ENCODE measurements around the gene PPP2R3C. TPM values are rescaled to one million over a fixed set of nuclear protein-coding genes. Genes with fewer than 3 reads are reported as not detected.
"Not testable (repeated sequence)": the region's sequence is repeated elsewhere in the genome, so short reads cannot be mapped to it uniquely, and the experiment has no call there.

Gene PPP2R3C
- total and polyA plus RNA-seq, 2 experiments from 2014 or later: 35.9 to 43.0 TPM

DNA sequence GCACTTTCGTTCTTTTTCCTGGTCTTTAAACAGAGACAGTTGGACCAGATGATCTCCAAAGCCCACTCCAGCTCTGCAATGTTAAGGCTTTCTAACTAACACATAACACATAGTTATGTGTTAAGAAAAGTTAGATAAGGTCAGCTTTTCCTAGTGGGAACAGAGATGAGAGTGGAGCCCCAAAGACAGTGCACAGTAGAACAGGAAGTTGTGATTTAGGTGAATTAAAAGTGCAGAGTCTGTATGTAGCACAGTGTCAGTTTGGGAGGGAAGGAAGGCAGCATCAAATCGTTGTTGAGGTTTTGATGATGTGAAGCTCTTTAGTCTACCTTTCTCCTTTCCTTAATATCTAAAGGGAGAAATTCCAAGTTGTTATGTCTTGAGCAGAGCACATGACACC is 32.2 kb upstream of the PPP2R3C start (continued):
- TF ChIP-seq STAT1 (IDR thresholded peaks at IDR 0.05; ENCODE audit: unreplicated experiment): no peak
- no peak for TF ChIP-seq ZNF331 (CRISPR knock-in tag; IDR thresholded peaks at IDR 0.05; ENCODE audit: low read depth)
- TF ChIP-seq, protein P1, sequence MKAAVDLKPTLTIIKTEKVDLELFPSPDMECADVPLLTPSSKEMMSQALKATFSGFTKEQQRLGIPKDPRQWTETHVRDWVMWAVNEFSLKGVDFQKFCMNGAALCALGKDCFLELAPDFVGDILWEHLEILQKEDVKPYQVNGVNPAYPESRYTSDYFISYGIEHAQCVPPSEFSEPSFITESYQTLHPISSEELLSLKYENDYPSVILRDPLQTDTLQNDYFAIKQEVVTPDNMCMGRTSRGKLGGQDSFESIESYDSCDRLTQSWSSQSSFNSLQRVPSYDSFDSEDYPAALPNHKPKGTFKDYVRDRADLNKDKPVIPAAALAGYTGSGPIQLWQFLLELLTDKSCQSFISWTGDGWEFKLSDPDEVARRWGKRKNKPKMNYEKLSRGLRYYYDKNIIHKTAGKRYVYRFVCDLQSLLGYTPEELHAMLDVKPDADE (IDR thresholded peaks at IDR 0.05): no peak

DNA sequence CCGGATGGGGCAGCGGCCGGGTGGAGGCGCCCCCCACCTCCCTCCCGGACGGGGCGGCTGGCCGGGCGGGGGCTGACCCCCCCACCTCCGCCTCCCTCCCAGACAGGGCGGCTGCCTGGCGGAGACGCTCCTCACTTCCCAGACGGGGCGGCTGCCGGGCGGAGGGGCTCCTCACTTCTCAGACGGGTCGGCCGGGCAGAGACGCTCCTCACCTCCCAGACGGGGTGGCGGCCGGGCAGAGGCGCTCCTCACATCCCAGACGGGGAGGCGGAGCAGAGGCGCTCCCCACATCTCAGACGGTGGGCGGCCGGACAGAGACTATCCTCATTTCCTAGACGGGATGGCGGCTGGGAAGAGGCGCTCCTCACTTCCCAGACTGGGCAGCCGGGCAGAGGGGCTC is 30.7 kb upstream of the PPP2R3C start:
- H3K4me2 ChIP-seq; H3K79me2 ChIP-seq (replicated peaks; ENCODE audit: insufficient read depth); H3K27ac ChIP-seq (ENCODE audit: low read depth); ATAC-seq; DNase-seq (ENCODE audit: low spot score); H3K9me2 ChIP-seq (ENCODE audit: insufficient read depth); H3K4me3 Mint-ChIP-seq; H3K27ac Mint-ChIP-seq; H3K27me3 ChIP-seq (ENCODE audit: insufficient read depth); H3K4me1 ChIP-seq (ENCODE audit: insufficient read depth); H3K27me3 Mint-ChIP-seq (ENCODE audit: insufficient read depth, low read depth, poor library complexity); H3K4me3 ChIP-seq; H3K36me3 ChIP-seq (ENCODE audit: insufficient read depth); H2AFZ ChIP-seq; H3F3A ChIP-seq (replicated peaks; ENCODE audit: low read depth); H4K20me1 ChIP-seq (replicated peaks; ENCODE audit: insufficient read depth): not testable (repeated sequence)
- H3K36me3 Mint-ChIP-seq (ENCODE audit: low read depth): peaks cover 37% of the 10 kb centered on the region
- H3K4me1 Mint-ChIP-seq: peaks cover 10% of the 10 kb centered on the region
- H3K9me3 Mint-ChIP-seq: peaks cover 17% of the 10 kb centered on the region

DNA sequence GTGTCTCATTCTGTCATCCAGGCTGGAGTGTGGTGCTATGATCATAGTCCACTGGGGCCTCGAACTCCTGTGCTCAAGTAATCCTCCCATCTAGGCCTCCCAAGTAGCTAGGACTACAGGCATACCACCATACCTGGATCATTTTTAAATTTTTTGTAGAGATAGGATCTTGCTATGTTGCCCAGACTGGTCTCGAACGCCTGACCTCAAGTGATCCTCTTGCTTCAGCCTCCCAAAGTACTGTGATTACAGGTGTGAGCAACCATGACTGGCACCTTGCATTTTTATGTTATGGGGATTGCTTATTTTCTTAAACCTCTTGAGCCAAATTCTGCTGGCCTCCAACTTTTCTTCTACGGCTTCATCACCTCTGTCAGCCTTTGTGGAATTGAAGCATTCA is 27.4 kb upstream of the PPP2R3C start:
- Mint-ChIP-seq H3K36me3 (ENCODE audit: low read depth) (peaks cover 37% of the 10 kb centered on the region), H3K4me3 (no peak overlapping the region)
- TF ChIP-seq CREB1 (CRISPR knock-in tag; IDR thresholded peaks at IDR 0.05; ENCODE audit: low read depth): no peak
- no peak for TF ChIP-seq NANOG (IDR thresholded peaks at IDR 0.05; ENCODE audit: borderline replicate concordance)
- no peak for TF ChIP-seq EZH2 (IDR thresholded peaks at IDR 0.05; ENCODE audit: low read depth, unreplicated experiment)
- TF ChIP-seq JUNB (IDR thresholded peaks at IDR 0.05; ENCODE audit: unreplicated experiment): no peak
- TF ChIP-seq ZNF114 (CRISPR knock-in tag; IDR thresholded peaks at IDR 0.05): no peak
- TF ChIP-seq POLR2AphosphoS5 (IDR thresholded peaks at IDR 0.05; ENCODE audit: low read depth): no peak
- TF ChIP-seq ZNF331 (CRISPR knock-in tag; IDR thresholded peaks at IDR 0.05; ENCODE audit: low read depth): no peak
- no peak for TF ChIP-seq EZH2phosphoT487 (IDR thresholded peaks at IDR 0.05; ENCODE audit: unreplicated experiment)
- TF ChIP-seq, protein P2, sequence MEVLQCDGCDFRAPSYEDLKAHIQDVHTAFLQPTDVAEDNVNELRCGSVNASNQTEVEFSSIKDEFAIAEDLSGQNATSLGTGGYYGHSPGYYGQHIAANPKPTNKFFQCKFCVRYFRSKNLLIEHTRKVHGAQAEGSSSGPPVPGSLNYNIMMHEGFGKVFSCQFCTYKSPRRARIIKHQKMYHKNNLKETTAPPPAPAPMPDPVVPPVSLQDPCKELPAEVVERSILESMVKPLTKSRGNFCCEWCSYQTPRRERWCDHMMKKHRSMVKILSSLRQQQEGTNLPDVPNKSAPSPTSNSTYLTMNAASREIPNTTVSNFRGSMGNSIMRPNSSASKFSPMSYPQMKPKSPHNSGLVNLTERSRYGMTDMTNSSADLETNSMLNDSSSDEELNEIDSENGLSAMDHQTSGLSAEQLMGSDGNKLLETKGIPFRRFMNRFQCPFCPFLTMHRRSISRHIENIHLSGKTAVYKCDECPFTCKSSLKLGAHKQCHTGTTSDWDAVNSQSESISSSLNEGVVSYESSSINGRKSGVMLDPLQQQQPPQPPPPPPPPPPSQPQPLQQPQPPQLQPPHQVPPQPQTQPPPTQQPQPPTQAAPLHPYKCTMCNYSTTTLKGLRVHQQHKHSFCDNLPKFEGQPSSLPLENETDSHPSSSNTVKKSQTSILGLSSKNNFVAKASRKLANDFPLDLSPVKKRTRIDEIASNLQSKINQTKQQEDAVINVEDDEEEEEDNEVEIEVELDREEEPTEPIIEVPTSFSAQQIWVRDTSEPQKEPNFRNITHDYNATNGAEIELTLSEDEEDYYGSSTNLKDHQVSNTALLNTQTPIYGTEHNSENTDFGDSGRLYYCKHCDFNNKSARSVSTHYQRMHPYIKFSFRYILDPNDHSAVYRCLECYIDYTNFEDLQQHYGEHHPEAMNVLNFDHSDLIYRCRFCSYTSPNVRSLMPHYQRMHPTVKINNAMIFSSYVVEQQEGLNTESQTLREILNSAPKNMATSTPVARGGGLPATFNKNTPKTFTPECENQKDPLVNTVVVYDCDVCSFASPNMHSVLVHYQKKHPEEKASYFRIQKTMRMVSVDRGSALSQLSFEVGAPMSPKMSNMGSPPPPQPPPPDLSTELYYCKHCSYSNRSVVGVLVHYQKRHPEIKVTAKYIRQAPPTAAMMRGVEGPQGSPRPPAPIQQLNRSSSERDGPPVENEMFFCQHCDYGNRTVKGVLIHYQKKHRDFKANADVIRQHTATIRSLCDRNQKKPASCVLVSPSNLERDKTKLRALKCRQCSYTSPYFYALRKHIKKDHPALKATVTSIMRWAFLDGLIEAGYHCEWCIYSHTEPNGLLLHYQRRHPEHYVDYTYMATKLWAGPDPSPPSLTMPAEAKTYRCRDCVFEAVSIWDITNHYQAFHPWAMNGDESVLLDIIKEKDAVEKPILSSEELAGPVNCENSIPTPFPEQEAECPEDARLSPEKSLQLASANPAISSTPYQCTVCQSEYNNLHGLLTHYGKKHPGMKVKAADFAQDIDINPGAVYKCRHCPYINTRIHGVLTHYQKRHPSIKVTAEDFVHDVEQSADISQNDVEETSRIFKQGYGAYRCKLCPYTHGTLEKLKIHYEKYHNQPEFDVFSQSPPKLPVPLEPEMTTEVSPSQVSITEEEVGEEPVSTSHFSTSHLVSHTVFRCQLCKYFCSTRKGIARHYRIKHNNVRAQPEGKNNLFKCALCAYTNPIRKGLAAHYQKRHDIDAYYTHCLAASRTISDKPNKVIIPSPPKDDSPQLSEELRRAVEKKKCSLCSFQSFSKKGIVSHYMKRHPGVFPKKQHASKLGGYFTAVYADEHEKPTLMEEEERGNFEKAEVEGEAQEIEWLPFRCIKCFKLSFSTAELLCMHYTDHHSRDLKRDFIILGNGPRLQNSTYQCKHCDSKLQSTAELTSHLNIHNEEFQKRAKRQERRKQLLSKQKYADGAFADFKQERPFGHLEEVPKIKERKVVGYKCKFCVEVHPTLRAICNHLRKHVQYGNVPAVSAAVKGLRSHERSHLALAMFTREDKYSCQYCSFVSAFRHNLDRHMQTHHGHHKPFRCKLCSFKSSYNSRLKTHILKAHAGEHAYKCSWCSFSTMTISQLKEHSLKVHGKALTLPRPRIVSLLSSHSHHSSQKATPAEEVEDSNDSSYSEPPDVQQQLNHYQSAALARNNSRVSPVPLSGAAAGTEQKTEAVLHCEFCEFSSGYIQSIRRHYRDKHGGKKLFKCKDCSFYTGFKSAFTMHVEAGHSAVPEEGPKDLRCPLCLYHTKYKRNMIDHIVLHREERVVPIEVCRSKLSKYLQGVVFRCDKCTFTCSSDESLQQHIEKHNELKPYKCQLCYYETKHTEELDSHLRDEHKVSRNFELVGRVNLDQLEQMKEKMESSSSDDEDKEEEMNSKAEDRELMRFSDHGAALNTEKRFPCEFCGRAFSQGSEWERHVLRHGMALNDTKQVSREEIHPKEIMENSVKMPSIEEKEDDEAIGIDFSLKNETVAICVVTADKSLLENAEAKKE (CRISPR knock-in tag; IDR thresholded peaks at IDR 0.05): no peak

More for the DNA sequence above, 27.4 kb upstream of the PPP2R3C start:
- H3K9me2 ChIP-seq (ENCODE audit: insufficient read depth): no peaks in the 10 kb centered on the region; the same call in 1 of the 2 replicates
- no peaks in the 10 kb centered on the region for H3K27me3 ChIP-seq (ENCODE audit: insufficient read depth)
- Mint-ChIP-seq H3K4me1 (no peaks in the 10 kb centered on the region), H3K9me3 (peaks cover 17% of the 10 kb centered on the region), H3K27me3 (ENCODE audit: insufficient read depth, low read depth, poor library complexity) (peaks cover 4% of the 10 kb centered on the region), H3K27ac (no peak overlapping the region)
- no peak overlapping the region for H2AFZ ChIP-seq
- ATAC-seq (no peak), DNase-seq (ENCODE audit: low spot score) (no peak)
- no peaks in the 10 kb centered on the region for H3K4me1 ChIP-seq (ENCODE audit: insufficient read depth)
- no peak overlapping the region for H3K4me3 ChIP-seq
- no peaks in the 10 kb centered on the region for H3F3A ChIP-seq (replicated peaks; ENCODE audit: low read depth)
- H3K4me2 ChIP-seq: no peak overlapping the region
- peaks cover 13% of the 10 kb centered on the region for H3K79me2 ChIP-seq (replicated peaks; ENCODE audit: insufficient read depth)
- peaks cover 7% of the 10 kb centered on the region; the same call in 1 of the 2 replicates for H4K20me1 ChIP-seq (replicated peaks; ENCODE audit: insufficient read depth)
- no peaks in the 10 kb centered on the region for H3K36me3 ChIP-seq (ENCODE audit: insufficient read depth)
- no peak overlapping the region for H3K27ac ChIP-seq (ENCODE audit: low read depth)
